Upper lobe of left lung (tissue), 6 donors: ENCODE measurements around the gene F5. TPM values are rescaled to one million over a fixed set of nuclear protein-coding genes. Genes with fewer than 3 reads are reported as not detected.

ENCODE experiments used
- ATAC-seq, 2 donors: fragments of 200-7000 bp; cut with Tn5 transposase; one replicate each; pipeline ENCODE4 v1.9.1; 2022; ENCODE audit warnings: mild to moderate bottlenecking in 2 of 2, moderate library complexity in 2 of 2; ENCODE audit not compliant: low FRiP score in 2 of 2
- DNase-seq, 2 donors: peaks; one replicate each; pipeline ENCODE4 v3.0.0-alpha.2; 2019 to 2020
- H3K27ac ChIP-seq, 4 donors: fragments of 200-600 bp; sonication (generic); one replicate each; pipeline ENCODE4 v1.5.1; 2016 to 2019
- H3K27me3 ChIP-seq, 4 donors: fragments of 200-600 bp; sonication (generic); one replicate each; pipeline ENCODE4 v1.5.1; 2017 to 2019
- H3K36me3 ChIP-seq, 4 donors: fragments of 200-600 bp; sonication (generic); one replicate each; pipeline ENCODE4 v1.5.1; 2016 to 2019
- H3K4me1 ChIP-seq, 4 donors: fragments of 200-600 bp; sonication (generic); one replicate each; pipeline ENCODE4 v1.5.1; 2018 to 2019
- H3K4me3 ChIP-seq, 4 donors: fragments of 200-600 bp; sonication (generic); one replicate each; pipeline ENCODE4 v1.5.1; 2017 to 2019; ENCODE audit warnings: mild to moderate bottlenecking in 2 of 4, moderate library complexity in 1 of 4
- H3K9me3 ChIP-seq, 4 donors: fragments of 200-600 bp; sonication (generic); one replicate each; pipeline ENCODE4 v1.5.1; 2018 to 2019
- EP300 ChIP-seq, 4 donors: sonication (generic); formaldehyde crosslinking; IDR thresholded peaks; one replicate each; pipeline ENCODE4 v1.5.1; 2017; ENCODE audit warnings: antibody characterized with exemption in 4 of 4, control low read depth in 2 of 4
- POLR2A ChIP-seq, 4 donors: fragments of 450-650 bp; IDR thresholded peaks; one replicate each; pipeline ENCODE4 v1.5.1; 2016 to 2017; ENCODE audit warnings: antibody characterized with exemption in 4 of 4, mild to moderate bottlenecking in 2 of 4
- POLR2AphosphoS5 ChIP-seq, 2 donors: sonication (generic); formaldehyde crosslinking; IDR thresholded peaks; one replicate each; pipeline ENCODE4 v1.5.1; 2017; ENCODE audit warnings: antibody characterized with exemption in 2 of 2
- WGBS, 2 donors: methylation state at CpG; one replicate each; pipeline ENCODE4 v1.1.5; 2017 to 2018; 5-methylcytosine and 5-hydroxymethylcytosine counted together
- total RNA-seq, 6 donors: library from RNA; depleted of rRNA in 4 of 6; stranded (reverse); fragments of >200 nt in 4 of 6; gene quantifications; one replicate each; pipeline versions ENCODE4 v1.1.0 to v1.2.1, GENCODE V29; 2016 to 2021
- TF ChIP-seq, protein P1 (sequence below), 6 experiments: fragments of 450-650 bp in 4 of 6; fragments of 200-600 bp in 2 of 6; sonication (generic) in 2 of 6; IDR thresholded peaks; one replicate each; pipeline ENCODE4 v1.5.1; 2016 to 2019; ENCODE audit warnings: antibody characterized with exemption in 6 of 6
- donor health status: DM: no; HTN: no; CAD: no; lungs with moderate emphysema.
- donor health status: DM: no; HTN: yes; CAD: no; lungs with severe emphysema.

F5 gene
- total RNA-seq, 6 donors from 2014 or later = 0.89 to 6.5 (median 2.2) TPM

DNA sequence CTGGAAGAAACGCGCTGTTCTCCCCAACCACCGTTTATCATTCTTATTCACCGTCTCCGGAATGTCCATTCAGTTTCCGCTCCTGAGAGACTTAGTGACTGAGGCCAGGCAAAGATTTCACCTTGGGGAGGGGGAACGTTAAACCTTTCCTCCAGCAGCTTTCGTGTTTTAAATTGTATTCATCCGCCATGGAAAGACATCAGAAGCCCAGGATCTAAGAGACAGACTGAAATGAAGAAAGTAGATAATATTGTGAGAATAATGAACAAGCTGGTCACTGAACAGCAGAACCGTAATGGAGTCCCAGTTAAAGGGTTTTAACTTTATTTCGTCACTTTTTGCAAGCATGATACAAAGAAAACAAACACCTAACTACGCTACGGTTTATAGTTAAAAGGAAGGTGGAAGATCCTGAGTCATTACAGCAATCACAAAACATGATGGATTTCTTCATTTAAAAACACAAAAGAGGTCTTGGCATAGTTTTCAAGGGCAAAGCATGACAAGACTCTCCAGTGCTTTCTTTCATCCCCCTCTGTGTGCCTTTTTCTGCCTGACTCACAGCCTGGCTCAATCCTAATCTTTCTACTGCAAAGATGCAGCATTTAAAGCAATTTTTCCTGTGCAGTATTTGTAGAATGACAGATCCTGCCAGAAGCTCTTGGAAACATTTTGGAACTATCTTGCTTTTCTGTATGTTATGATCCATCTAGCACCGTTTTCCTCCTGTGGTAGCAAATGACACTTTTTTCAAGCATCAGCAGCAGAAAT lies 99.8 kb downstream of the F5 start:
- peak in 1 of 2 donors; percentile 4 for ATAC-seq
- Histone ChIP-seq H3K27me3 (no peaks in the 10 kb centered on the region), H3K9me3 (no peaks in the 10 kb centered on the region), H3K27ac (peak overlapping the region; percentile 97), H3K4me1 (peaks cover 0 to 27% (median 17%) of the 10 kb centered on the region in 4 donors), H3K36me3 (no peaks in the 10 kb centered on the region), H3K4me3 (peak overlapping the region in 3 of 4 donors; percentile 63 to 81 (median 67))
- WGBS, 2 donors = 4 to 5% methylated on average over 14 of the region's 14 CpGs
- TF ChIP-seq, protein P1, sequence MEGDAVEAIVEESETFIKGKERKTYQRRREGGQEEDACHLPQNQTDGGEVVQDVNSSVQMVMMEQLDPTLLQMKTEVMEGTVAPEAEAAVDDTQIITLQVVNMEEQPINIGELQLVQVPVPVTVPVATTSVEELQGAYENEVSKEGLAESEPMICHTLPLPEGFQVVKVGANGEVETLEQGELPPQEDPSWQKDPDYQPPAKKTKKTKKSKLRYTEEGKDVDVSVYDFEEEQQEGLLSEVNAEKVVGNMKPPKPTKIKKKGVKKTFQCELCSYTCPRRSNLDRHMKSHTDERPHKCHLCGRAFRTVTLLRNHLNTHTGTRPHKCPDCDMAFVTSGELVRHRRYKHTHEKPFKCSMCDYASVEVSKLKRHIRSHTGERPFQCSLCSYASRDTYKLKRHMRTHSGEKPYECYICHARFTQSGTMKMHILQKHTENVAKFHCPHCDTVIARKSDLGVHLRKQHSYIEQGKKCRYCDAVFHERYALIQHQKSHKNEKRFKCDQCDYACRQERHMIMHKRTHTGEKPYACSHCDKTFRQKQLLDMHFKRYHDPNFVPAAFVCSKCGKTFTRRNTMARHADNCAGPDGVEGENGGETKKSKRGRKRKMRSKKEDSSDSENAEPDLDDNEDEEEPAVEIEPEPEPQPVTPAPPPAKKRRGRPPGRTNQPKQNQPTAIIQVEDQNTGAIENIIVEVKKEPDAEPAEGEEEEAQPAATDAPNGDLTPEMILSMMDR (IDR thresholded peaks at IDR 0.05) = no peak
- TF ChIP-seq POLR2A (IDR thresholded peaks at IDR 0.05) (no peak), EP300 (IDR thresholded peaks at IDR 0.05) (no peak), POLR2AphosphoS5 (IDR thresholded peaks at IDR 0.05) (no peak)
- DNase-seq = no peak

DNA sequence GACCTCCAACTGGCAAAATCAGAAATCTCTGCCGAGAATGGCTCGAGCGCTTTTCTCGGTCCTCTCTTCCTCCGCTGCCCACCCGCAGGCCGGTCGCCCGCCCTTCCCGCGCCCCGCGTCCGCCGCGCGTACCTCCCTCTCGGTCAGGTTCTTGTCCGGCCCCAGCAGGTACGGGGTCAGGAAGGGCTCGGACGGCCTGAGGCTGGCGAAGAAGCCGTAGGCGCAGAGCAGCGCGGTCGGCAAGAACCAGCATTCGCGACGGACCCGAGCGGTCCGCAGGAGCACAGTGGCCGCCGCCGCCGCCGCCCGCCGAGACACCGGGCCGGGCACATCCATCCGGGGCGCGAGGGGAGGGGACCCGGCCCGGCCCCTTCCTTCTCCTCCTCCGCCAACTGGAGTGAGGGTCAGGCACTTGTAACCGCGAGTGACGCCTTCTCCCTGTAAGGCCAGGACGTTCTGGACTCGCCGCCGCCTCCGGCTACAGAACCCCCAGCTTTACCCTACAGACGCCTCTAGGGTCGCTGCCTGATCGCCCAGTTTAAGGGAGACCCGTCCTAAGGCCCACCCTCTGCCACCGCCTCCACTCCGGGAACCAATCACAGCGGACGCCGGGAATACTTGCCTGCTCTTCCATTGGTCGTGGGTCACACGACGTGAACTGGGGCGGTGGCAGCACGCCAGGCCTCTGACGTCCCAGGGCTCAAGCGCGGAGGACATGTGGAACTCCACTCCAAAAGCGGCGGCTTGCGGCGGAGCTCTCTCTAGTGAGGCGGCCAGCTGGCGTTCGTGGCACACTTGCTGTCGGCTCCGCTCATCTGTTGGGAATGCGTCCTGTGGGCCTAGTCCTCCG lies 100.6 kb downstream of the F5 start, which contains the start of gene SLC19A2:
TSS of gene SLC19A2 (minus strand) at position 514 of the 850 bp plus-strand sequence. CDS start at position 336, 178 bp downstream.
- Histone ChIP-seq H3K4me3 (peak within 1 kb of the TSS; percentile 38 to 81 (median 65)), H3K36me3 (no peaks in the 10 kb centered on the region), H3K27me3 (no peaks in the 10 kb centered on the region), H3K9me3 (no peaks in the 10 kb centered on the region), H3K4me1 (peaks cover 0 to 27% (median 17%) of the 10 kb centered on the region in 4 donors), H3K27ac (peak within 1 kb of the TSS; percentile 97)
- DNase-seq = peak; percentile 99 to 100
- ATAC-seq = peak; percentile 97 to 99
- TF ChIP-seq POLR2AphosphoS5 (IDR thresholded peaks at IDR 0.05) (peak; percentile 78 to 97), EP300 (IDR thresholded peaks at IDR 0.05) (peak in 3 of 4 donors; percentile 28 to 98 (median 98)), POLR2A (IDR thresholded peaks at IDR 0.05) (peak in 3 of 4 donors; percentile 94 to 98 (median 98))
- TF ChIP-seq, protein P1 (IDR thresholded peaks at IDR 0.05) = peak in 4 of 6 experiments; percentile 22 to 62 (median 58)
- 0% methylated on average over 12 to 76 of the region's 85 CpGs for WGBS, 2 donors

DNA sequence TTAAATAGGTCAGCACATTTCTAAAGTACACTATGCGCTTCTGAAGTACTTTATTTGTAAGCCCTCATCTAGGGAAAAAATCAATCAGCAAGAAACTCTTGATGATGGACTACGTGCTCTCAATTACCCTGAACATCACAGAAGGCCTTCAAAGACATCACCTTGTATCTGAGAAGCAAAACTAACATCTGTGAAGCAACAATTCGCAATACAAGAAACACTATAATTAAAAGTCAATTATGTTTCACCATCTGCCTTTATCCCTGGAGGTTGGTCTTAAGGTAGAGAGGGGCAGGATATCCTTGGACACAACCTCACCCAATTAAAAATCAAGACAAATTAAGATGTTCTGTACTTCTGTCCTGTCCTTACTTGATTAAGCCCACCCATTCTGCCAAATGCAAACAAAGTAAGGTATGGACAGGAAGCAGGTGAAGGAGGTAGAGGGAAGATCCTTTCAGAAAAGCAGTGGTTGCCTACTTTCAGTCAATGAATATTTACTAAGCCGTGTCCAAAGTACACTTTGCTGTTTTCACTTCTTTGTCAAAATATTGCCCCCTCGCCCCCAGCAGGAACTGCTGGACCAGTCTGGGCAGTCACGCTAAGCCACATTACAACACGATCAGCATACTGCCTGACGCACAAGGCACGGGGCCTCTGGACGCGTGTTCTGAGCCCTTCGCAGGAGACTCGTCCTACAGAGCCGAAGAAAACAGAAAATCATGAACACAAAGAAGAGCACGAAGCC lies 101.4 kb downstream of the F5 start:
- TF ChIP-seq, protein P1 (IDR thresholded peaks at IDR 0.05) = no peak
- TF ChIP-seq POLR2AphosphoS5 (IDR thresholded peaks at IDR 0.05) = no peak
- no peak for TF ChIP-seq POLR2A (IDR thresholded peaks at IDR 0.05)
- TF ChIP-seq EP300 (IDR thresholded peaks at IDR 0.05) = peak in 1 of 4 donors; percentile 15
- Histone ChIP-seq H3K4me3 (peak overlapping the region; percentile 38 to 81 (median 65)), H3K36me3 (no peaks in the 10 kb centered on the region), H3K9me3 (no peaks in the 10 kb centered on the region), H3K27ac (peak overlapping the region; percentile 97), H3K4me1 (peaks cover 0 to 27% (median 17%) of the 10 kb centered on the region in 4 donors), H3K27me3 (no peaks in the 10 kb centered on the region)
- DNase-seq (peak in 1 of 2 donors; percentile 69), ATAC-seq (peak; percentile 71 to 72)
- 11 to 13% methylated on average over 15 of the region's 15 CpGs for WGBS, 2 donors

DNA sequence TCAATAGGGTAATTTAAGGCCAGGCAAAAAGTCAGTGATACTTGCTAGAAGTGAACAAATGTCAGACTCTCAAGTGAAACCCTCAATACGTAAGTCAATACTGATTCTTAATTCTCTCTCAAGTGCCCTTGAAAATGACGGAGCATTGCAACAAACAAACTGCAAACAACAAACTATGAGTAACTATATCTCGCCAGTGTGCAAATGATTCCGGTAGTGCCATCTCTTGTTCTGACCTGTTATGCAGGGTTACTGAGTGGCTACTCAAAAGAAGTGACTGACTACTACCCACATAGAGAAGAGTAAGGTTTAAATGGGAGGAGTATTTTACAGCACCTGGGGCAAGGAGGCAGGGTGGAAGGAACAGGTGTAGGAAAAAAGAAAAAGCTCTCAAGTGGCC lies 102.2 kb downstream of the F5 start:
- Histone ChIP-seq H3K9me3 (no peaks in the 10 kb centered on the region), H3K4me1 (peaks cover 0 to 27% (median 17%) of the 10 kb centered on the region in 4 donors), H3K27me3 (no peaks in the 10 kb centered on the region), H3K36me3 (no peaks in the 10 kb centered on the region), H3K4me3 (peak overlapping the region in 3 of 4 donors; percentile 63 to 81 (median 67)), H3K27ac (peak overlapping the region; percentile 97)
- TF ChIP-seq, protein P1 (IDR thresholded peaks at IDR 0.05) = no peak
- TF ChIP-seq POLR2A (IDR thresholded peaks at IDR 0.05) (no peak), EP300 (IDR thresholded peaks at IDR 0.05) (peak in 1 of 4 donors; percentile 69), POLR2AphosphoS5 (IDR thresholded peaks at IDR 0.05) (peak in 1 of 2 donors; percentile 46)
- WGBS, 2 donors = 59 to 67% methylated on average over 4 of the region's 4 CpGs
- DNase-seq (no peak), ATAC-seq (no peak)
